MM.1S (cell line): ENCODE results near the gene MYO1H.

Source experiments
- DNase-seq: peaks from one replicate; pipeline ENCODE4 v3.0.0-alpha.2; 2015
- H2AFZ ChIP-seq: fragments of 300-600 bp; sonication (generic); 2 replicates; pipeline ENCODE4 v1.6.0; 2016; ENCODE audit warnings: antibody characterized with exemption, low read length
- H3F3A ChIP-seq: fragments of 300-600 bp; sonication (generic); 2 replicates; pipeline ENCODE4 v1.6.1; 2016; ENCODE audit warnings: mild to moderate bottlenecking, antibody characterized with exemption, low read length, moderate library complexity, mixed read lengths; ENCODE audit not compliant: insufficient read depth
- H3K27ac ChIP-seq: fragments of 300-600 bp; sonication (generic); 2 replicates; pipeline ENCODE4 v1.5.1; 2016; ENCODE audit warnings: mild to moderate bottlenecking, low read length
- H3K27me3 ChIP-seq: fragments of 300-600 bp; sonication (generic); replicated peaks from 2 replicates; pipeline ENCODE4 v1.6.0; 2016; ENCODE audit warnings: low read length; ENCODE audit not compliant: insufficient read depth
- H3K36me3 ChIP-seq: fragments of 300-600 bp; sonication (generic); replicated peaks from 2 replicates; pipeline ENCODE4 v1.6.1; 2016; ENCODE audit warnings: mild to moderate bottlenecking, low read length, mixed read lengths; ENCODE audit not compliant: insufficient read depth
- H3K4me1 ChIP-seq: fragments of 300-600 bp; sonication (generic); 2 replicates; pipeline ENCODE4 v1.6.1; 2016; ENCODE audit warnings: low read length, mixed read lengths
- H3K4me2 ChIP-seq: fragments of 300-600 bp; sonication (generic); 2 replicates; pipeline ENCODE4 v1.6.0; 2016; ENCODE audit warnings: low read depth, low read length
- H3K4me3 ChIP-seq: fragments of 300-600 bp; sonication (generic); 2 replicates; pipeline ENCODE4 v1.5.1; 2016; ENCODE audit warnings: low read length, mixed read lengths
- H3K79me2 ChIP-seq: fragments of 300-600 bp; sonication (generic); 2 replicates; pipeline ENCODE4 v1.6.1; 2016; ENCODE audit warnings: mixed run types, low read length, mixed read lengths
- H3K9ac ChIP-seq: fragments of 300-600 bp; sonication (generic); 2 replicates; pipeline ENCODE4 v1.6.1; 2016; ENCODE audit warnings: low read length, mixed read lengths
- H3K9me2 ChIP-seq: fragments of 300-600 bp; sonication (generic); replicated peaks from 2 replicates; pipeline ENCODE4 v1.6.1; 2016; ENCODE audit warnings: mild to moderate bottlenecking, low read length, mixed read lengths; ENCODE audit not compliant: insufficient read depth
- H3K9me3 ChIP-seq: fragments of 300-600 bp; sonication (generic); replicated peaks from 2 replicates; pipeline ENCODE4 v1.6.1; 2016; ENCODE audit warnings: mild to moderate bottlenecking, low read length, mixed read lengths; ENCODE audit not compliant: insufficient read depth
- H4K20me1 ChIP-seq: fragments of 300-600 bp; sonication (generic); 2 replicates; pipeline ENCODE4 v1.6.1; 2016; ENCODE audit warnings: mild to moderate bottlenecking, low read length, moderate library complexity, mixed read lengths; ENCODE audit not compliant: insufficient read depth
- EZH2 ChIP-seq: fragments of 300-600 bp; sonication (generic); optimal IDR thresholded peaks from 2 replicates; pipeline ENCODE3; 2017; ENCODE audit warnings: low read depth, mild to moderate bottlenecking, antibody characterized with exemption, low read length, mixed read lengths
- EZH2phosphoT487 ChIP-seq: fragments of 300-600 bp; sonication (generic); IDR thresholded peaks from 2 replicates; pipeline ENCODE4 v1.6.1; 2018; ENCODE audit warnings: antibody characterized with exemption, low read length
- TF ChIP-seq, protein P1 (sequence below): fragments of 300-600 bp; sonication (generic); IDR thresholded peaks from 2 replicates; pipeline ENCODE4 v1.5.1; 2016; ENCODE audit warnings: antibody characterized with exemption, low read length, mixed read lengths

Gene MYO1H

DNA sequence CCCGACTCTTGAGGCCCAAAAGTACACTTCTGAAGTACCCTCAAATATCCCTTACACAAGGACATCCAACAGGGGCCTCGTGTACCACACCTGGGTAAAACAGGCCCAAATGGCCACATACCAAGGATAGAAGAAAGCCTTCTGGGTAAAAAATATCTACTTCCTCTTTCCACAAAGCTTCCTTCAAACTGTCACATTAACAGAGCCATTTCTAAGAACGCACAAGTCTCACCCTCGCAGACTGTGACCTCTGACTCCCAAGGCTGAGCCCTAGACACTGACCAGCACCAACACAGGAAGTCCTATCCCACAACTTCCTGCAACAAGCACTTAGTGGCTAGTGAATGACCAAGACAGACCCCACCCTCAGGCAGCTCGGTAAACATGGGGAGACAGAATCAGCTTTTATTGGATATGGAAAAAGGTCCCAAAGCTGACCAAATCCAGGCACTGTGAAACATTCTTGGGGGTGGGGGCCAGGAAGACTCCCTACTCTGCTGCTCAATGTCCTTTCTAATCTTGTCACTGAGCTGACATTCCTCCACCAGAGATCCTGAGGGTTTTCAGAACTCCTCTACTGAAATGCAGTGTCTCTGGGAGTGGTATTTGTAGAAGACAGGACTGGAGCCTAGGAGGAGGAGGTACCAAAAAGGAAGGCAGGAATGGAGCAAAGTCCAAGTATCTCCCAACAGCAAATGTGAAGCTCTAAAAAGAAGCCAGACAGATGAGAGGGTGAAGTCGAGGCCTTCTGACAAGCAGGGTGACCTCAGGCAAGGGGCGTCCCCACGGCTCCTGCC, 113.5 kb downstream of the MYO1H start:
- H3K27ac ChIP-seq, result peak overlapping the region; percentile 12; the same call in 1 of the 2 replicates

DNA sequence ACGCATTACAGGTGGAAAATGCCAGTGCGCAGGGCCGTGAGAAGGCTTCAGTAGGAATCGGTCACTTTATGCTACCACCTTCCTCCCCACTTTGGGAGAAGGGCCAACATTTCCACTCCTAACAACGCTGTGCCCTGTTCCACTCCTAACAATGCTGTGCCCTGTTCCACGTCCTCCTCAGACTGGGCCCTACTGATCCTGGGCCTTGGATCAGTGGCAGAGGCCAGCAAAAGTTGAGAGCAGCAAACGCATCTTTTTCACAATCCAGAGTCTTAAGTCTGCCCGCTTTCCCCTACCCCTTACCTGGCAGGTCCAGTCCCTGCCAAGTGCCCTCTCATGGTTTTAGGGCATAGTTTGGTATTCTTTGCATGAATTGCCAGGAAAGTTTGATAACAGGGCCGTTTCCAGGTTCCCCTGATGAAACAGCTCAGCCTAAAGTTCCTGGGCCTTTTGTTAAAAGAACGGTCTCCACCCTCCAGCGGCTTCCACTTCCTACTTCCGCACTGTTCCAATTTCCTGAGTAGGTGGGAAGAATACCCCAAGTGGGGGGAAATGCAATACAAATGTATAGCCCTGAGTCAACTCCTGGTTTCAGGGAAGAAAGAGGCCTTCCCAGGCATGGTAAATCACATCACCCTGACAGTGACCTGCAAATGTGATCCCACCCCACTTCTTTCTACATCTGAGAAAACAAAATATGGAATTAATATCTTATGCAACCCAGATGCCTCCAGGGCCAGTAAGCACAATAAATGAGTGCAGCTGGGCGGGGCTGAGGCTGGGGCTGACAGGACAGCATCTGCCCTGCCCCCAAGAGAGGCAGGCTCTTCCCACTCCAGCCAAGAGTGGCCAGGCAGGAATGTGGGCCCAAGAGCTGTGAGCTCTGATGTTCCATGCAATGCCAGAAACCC, 114.4 kb downstream of the MYO1H start:
- no peaks in the 10 kb centered on the region for H3K9me3 ChIP-seq
- H3K27me3 ChIP-seq, result no peaks in the 10 kb centered on the region
- H3K4me3 ChIP-seq, result no peak overlapping the region
- H3F3A ChIP-seq, result no peaks in the 10 kb centered on the region
- peaks cover 63% of the 10 kb centered on the region for H3K79me2 ChIP-seq
- no peak overlapping the region for H3K27ac ChIP-seq
- DNase-seq, result no peak
- H3K9ac ChIP-seq, result no peak overlapping the region
- peaks cover 8% of the 10 kb centered on the region for H3K4me1 ChIP-seq
- no peaks in the 10 kb centered on the region for H3K36me3 ChIP-seq
- no peaks in the 10 kb centered on the region for H4K20me1 ChIP-seq
- H3K9me2 ChIP-seq, result no peaks in the 10 kb centered on the region
- H2AFZ ChIP-seq, result no peak overlapping the region
- no peak for TF ChIP-seq EZH2phosphoT487
- TF ChIP-seq, protein P1, sequence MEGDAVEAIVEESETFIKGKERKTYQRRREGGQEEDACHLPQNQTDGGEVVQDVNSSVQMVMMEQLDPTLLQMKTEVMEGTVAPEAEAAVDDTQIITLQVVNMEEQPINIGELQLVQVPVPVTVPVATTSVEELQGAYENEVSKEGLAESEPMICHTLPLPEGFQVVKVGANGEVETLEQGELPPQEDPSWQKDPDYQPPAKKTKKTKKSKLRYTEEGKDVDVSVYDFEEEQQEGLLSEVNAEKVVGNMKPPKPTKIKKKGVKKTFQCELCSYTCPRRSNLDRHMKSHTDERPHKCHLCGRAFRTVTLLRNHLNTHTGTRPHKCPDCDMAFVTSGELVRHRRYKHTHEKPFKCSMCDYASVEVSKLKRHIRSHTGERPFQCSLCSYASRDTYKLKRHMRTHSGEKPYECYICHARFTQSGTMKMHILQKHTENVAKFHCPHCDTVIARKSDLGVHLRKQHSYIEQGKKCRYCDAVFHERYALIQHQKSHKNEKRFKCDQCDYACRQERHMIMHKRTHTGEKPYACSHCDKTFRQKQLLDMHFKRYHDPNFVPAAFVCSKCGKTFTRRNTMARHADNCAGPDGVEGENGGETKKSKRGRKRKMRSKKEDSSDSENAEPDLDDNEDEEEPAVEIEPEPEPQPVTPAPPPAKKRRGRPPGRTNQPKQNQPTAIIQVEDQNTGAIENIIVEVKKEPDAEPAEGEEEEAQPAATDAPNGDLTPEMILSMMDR, result no peak
- TF ChIP-seq EZH2, result no peak
- no peak overlapping the region for H3K4me2 ChIP-seq

More for the DNA sequence above, 113.5 kb downstream of the MYO1H start:
- no peak overlapping the region for H2AFZ ChIP-seq
- no peaks in the 10 kb centered on the region for H3K9me2 ChIP-seq
- no peak overlapping the region for H3K9ac ChIP-seq
- DNase-seq, result no peak
- no peaks in the 10 kb centered on the region for H3F3A ChIP-seq
- no peaks in the 10 kb centered on the region for H3K27me3 ChIP-seq
- no peak overlapping the region for H3K4me2 ChIP-seq
- peaks cover 8% of the 10 kb centered on the region for H3K4me1 ChIP-seq
- no peaks in the 10 kb centered on the region for H3K9me3 ChIP-seq
- no peak overlapping the region for H3K4me3 ChIP-seq
- TF ChIP-seq EZH2 (no peak), EZH2phosphoT487 (no peak)
- TF ChIP-seq, protein P1, result no peak
- H4K20me1 ChIP-seq, result no peaks in the 10 kb centered on the region
- H3K79me2 ChIP-seq, result peaks cover 57% of the 10 kb centered on the region
- H3K36me3 ChIP-seq, result no peaks in the 10 kb centered on the region

DNA sequence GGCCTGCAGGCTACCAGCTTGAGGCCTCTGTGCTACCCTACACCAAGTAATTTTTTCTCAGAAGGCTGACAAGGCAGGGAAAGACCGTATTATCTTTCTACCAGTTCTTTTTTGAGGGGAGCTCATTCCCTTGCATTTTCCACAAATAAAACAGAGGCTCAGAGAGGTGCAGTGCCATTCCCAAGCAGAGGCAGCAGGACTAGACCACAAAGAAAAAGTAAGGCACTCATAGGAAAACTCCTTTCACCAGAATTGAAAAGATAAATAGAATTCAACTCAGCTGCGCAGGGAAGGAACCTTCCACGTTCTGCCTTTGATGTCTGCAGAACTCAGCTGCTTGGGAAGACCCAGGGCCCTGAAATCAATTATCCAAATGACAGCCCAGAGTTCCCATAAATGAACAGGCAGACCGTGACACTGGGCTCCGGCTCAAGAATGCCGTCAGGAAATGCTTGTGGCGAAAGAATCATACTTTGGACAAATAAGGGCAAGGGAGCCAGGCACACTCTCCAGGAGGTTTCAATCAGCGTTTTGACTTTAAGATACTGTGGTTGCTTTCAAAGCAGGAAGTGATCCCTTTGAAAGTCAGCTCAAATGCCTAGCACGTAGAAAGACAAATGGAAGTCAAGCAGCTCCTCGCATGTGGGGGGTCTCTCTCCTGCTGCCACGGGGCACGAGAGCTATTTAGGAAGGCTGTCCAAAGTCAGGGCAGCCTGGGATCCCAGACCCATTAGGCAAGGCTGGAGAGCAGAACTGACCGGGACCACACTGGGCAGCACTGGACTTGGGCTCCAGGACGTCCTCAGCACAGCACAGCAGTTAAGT, 115.4 kb downstream of the MYO1H start:
- Histone ChIP-seq H3K27me3 (no peaks in the 10 kb centered on the region), H3K4me3 (no peak overlapping the region), H3K27ac (no peak overlapping the region), H3K9me2 (no peaks in the 10 kb centered on the region), H3K9me3 (no peaks in the 10 kb centered on the region), H3K36me3 (no peaks in the 10 kb centered on the region), H4K20me1 (no peaks in the 10 kb centered on the region), H3K79me2 (peaks cover 65% of the 10 kb centered on the region), H3F3A (no peaks in the 10 kb centered on the region), H3K9ac (no peak overlapping the region), H3K4me1 (peaks cover 8% of the 10 kb centered on the region), H2AFZ (no peak overlapping the region), H3K4me2 (no peak overlapping the region)
- DNase-seq, result no peak
- TF ChIP-seq, protein P1, result no peak
